ENCODE data around the gene TRAK1.

Gene TRAK1

GRCh38 chr3:42225486-42226363, 134.6 kb downstream of the TRAK1 start:
- DNase-seq (ENCODE audit: low read depth) = no peak
- no peak for TF ChIP-seq CTCF (IDR thresholded peaks at IDR 0.05; ENCODE audit: low read depth, low read length, missing control alignments)
- in situ Hi-C loops (cut with HindIII; ENCODE audit: low sequenced_read_pairs) = no loop called here
- H3K4me3 ChIP-seq (ENCODE audit: low read depth, low read length) = no peak overlapping the region

DNA sequence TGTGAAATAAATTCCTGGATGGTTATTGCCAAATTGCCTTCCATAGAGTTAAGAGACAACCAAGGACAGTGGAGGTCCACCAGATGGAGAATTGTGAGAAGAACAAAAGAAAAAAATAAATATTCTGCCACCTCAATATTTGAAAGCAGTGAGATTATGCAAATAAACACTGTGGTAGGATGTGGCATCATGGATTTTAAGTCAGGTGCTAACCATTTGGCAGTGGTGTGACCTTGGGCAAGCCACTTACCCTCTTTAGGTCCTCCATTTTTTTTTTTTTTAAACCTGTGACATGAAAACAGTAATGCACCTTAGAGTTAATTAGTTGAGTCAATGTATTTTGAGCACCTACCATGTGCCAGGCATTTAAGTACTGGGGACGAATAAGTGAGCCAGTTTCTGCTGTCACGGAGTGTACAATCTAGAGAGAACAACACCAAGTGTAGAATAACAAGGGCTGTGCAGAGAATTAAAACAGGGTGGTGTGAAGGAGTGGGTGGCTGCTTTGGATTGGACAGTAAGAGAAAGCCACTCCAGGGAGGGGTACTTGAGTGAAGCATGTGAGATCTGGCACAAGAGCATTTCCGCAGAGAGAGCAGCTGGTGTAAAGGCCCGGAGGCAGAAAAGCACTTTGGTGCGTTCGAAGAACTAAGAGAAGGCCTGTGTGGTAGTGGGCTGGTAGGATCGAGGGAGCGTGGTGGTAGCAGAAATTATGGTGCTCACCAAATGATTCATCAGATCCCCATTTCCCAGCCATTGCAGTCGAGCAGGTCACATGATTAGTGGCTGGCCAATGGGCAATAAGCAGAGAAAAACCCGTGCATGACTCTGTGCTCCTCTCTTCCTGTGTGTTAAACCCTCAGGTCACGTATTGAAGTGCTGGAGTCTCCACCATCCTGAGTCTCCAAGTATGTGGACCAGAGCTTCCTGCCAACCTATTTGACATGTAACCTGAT, 135.6 kb downstream of the TRAK1 start:
- in situ Hi-C loops (cut with HindIII; ENCODE audit: low sequenced_read_pairs) = no loop called here
- no peak for TF ChIP-seq CTCF (IDR thresholded peaks at IDR 0.05; ENCODE audit: low read depth, low read length, missing control alignments)
- H3K4me3 ChIP-seq (ENCODE audit: low read depth, low read length) = no peak overlapping the region
- DNase-seq (ENCODE audit: low read depth) = no peak

GRCh38 chr3:42228796-42229195, 137.6 kb downstream of the TRAK1 start:
- H3K4me3 ChIP-seq (ENCODE audit: low read depth, low read length) = no peak overlapping the region
- DNase-seq (ENCODE audit: low read depth) = no peak
- peak; percentile 28 for TF ChIP-seq CTCF (IDR thresholded peaks at IDR 0.05; ENCODE audit: low read depth, low read length, missing control alignments)
- in situ Hi-C loops (cut with HindIII; ENCODE audit: low sequenced_read_pairs) = no loop called here

DNA sequence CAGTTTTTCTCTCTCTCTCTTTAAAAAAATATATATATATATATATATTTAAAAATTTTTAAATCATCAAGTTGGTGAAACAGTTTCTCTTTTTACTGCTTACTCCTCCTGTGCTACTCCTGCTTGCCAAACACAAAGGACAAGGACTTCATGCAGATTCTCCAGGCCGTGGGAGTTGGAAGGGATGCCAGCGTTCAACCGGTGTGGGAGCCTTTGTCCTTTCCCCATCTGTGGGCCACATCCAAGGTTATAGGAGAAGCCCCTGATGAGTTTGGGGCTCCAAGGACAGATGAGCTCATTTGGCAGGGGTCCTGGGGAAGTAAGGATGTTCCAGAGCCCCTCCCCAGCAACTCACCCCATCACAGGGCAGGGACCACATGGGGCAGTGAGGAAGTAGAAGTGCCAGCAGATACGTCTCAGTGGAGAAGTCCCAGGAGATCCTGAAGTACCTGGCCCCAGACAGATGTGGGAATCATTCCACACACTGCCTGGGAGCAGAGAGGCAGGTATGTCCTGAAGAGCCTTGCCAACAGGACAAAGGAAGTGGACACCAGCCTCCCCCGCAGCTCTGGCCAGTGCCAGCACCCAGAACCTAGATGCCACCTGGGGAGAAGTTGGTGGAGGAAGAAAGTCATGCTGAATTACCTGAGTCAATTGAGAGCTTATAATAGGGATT, 138.2 kb downstream of the TRAK1 start:
- DNase-seq (ENCODE audit: low read depth) = no peak
- TF ChIP-seq CTCF (IDR thresholded peaks at IDR 0.05; ENCODE audit: low read depth, low read length, missing control alignments) = no peak
- no peak overlapping the region for H3K4me3 ChIP-seq (ENCODE audit: low read depth, low read length)
- in situ Hi-C loops (cut with HindIII; ENCODE audit: low sequenced_read_pairs) = no loop called here

GRCh38 chr3:42229942-42230688, 139.0 kb downstream of the TRAK1 start:
- no peak overlapping the region for H3K4me3 ChIP-seq (ENCODE audit: low read depth, low read length)
- peak; percentile 20 for DNase-seq (ENCODE audit: low read depth)
- TF ChIP-seq CTCF (IDR thresholded peaks at IDR 0.05; ENCODE audit: low read depth, low read length, missing control alignments) = peak; percentile 63
- in situ Hi-C loops (cut with HindIII; ENCODE audit: low sequenced_read_pairs) = no loop called here
